Measurements from ENCODE around the gene CFLAR. TPM values are rescaled to one million over a fixed set of nuclear protein-coding genes. Genes with fewer than 3 reads are reported as not detected.
"Not testable (repeated sequence)": the region's sequence is repeated elsewhere in the genome, so short reads cannot be mapped to it uniquely, and the experiment has no call there.

Gene CFLAR
- total and polyA plus RNA-seq, 2 donors from 2014 or later: 47.2 to 263 TPM

DNA sequence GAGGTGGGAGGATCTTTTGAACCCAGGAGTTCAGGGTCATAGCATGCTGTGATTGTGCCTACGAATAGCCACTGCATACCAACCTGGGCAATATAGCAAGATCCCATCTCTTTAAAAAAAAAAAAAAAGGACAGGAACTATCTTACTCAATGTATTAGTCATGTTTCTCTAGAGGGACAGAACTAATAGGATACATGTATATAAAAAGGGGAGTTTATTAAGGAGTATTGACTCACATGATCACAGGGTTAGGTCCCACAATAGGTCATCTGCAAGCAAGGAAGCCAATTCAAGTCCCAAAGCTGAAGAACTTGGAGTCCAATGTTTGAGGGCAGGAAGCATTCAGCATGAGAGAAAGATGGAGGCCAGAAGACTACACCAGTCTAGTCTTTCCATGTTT lies 48.2 kb downstream of the CFLAR start:
- DNase-seq (no peak), FAIRE-seq (no peak)
- H3K9ac ChIP-seq (ENCODE audit: low read length in 3 of 3): no peak overlapping the region
- H3K4me3 ChIP-seq (ENCODE audit: low read length in 3 of 3): no peak overlapping the region
- H3K27me3 ChIP-seq (ENCODE audit: control insufficient read depth, insufficient read depth, low read length): no peaks in the 10 kb centered on the region
- TF ChIP-seq CTCF (IDR thresholded peaks at IDR 0.05; ENCODE audit: borderline replicate concordance, extremely low read depth, insufficient read depth): no peak
- H3K27ac ChIP-seq (ENCODE audit: low read depth in 2 of 2, low read length in 2 of 2): no peak overlapping the region
- no peaks in the 10 kb centered on the region for H3K9me3 ChIP-seq (ENCODE audit: control insufficient read depth in 2 of 3, insufficient read depth in 1 of 3, low read length in 3 of 3)
- intact Hi-C loops (cut with DNase I): no loop called here
- no peaks in the 10 kb centered on the region for H3K4me1 ChIP-seq (ENCODE audit: control insufficient read depth in 2 of 3, insufficient read depth in 2 of 3, low read depth in 1 of 3, low read length in 3 of 3)
- H3K36me3 ChIP-seq (ENCODE audit: control insufficient read depth in 2 of 3, insufficient read depth in 3 of 3, low read length in 3 of 3): peaks cover 8 to 52% (median 43%) of the 10 kb centered on the region in 3 donors

DNA sequence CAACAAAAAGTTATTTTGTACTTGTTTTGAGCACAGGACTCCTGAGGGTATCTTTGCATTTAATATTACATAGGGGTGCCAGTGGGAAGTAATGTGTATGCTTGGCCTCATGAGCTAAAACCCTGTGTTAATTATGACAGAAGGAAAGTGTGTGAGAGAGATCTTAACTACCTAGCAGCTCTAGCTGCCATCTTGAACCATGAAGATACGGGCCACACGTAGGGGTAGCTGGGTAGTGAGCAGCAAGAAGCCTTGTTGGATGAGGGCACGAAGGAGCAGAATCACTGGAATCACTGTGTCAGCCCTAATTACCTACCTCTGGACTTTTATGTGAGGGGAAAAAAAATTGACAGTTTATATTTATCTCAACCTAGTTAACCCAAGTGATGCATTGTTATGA lies 51.6 kb downstream of the CFLAR start:
- Histone ChIP-seq H3K27me3 (ENCODE audit: control insufficient read depth, insufficient read depth, low read length) (no peaks in the 10 kb centered on the region), H3K36me3 (ENCODE audit: control insufficient read depth in 2 of 3, insufficient read depth in 3 of 3, low read length in 3 of 3) (peaks cover 8 to 27% (median 26%) of the 10 kb centered on the region in 3 donors), H3K9me3 (ENCODE audit: control insufficient read depth in 2 of 3, insufficient read depth in 1 of 3, low read length in 3 of 3) (no peaks in the 10 kb centered on the region), H3K4me1 (ENCODE audit: control insufficient read depth in 2 of 3, insufficient read depth in 2 of 3, low read depth in 1 of 3, low read length in 3 of 3) (no peaks in the 10 kb centered on the region), H3K4me3 (ENCODE audit: low read length in 3 of 3) (no peak overlapping the region), H3K27ac (ENCODE audit: low read depth in 2 of 2, low read length in 2 of 2) (no peak overlapping the region), H3K9ac (ENCODE audit: low read length in 3 of 3) (no peak overlapping the region)
- DNase-seq (no peak), FAIRE-seq (no peak)
- no peak for TF ChIP-seq CTCF (IDR thresholded peaks at IDR 0.05; ENCODE audit: borderline replicate concordance, extremely low read depth, insufficient read depth)
- intact Hi-C loops (cut with DNase I): no loop called here

DNA sequence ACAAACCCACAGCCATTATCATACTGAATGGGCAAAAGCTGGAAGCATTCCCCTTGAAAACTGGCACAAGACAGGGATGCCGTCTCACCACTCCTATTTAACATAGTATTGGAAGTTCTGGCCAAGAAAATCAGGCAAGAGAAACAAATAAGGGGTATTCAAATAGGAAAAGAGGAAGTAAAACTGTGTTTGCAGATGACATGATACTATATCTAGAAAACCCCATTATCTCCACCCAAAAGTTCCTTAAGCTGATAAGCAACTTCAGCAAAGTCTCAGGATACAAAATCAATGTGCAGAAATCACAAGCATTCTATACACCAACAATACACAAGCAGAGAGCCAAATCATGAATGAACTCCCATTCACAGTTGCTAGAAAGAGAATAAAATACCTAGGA lies 52.5 kb downstream of the CFLAR start:
- intact Hi-C loops (cut with DNase I); H3K4me3 ChIP-seq (ENCODE audit: low read length in 3 of 3); DNase-seq; H3K4me1 ChIP-seq (ENCODE audit: control insufficient read depth in 2 of 3, insufficient read depth in 2 of 3, low read depth in 1 of 3, low read length in 3 of 3); H3K9ac ChIP-seq (ENCODE audit: low read length in 3 of 3); H3K27ac ChIP-seq (ENCODE audit: low read depth in 2 of 2, low read length in 2 of 2); H3K27me3 ChIP-seq (ENCODE audit: control insufficient read depth, insufficient read depth, low read length); H3K9me3 ChIP-seq (ENCODE audit: control insufficient read depth in 2 of 3, insufficient read depth in 1 of 3, low read length in 3 of 3); FAIRE-seq: not testable (repeated sequence)
- H3K36me3 ChIP-seq (ENCODE audit: control insufficient read depth in 2 of 3, insufficient read depth in 3 of 3, low read length in 3 of 3): peaks cover 8 to 18% (median 17%) of the 10 kb centered on the region in 3 donors

- FAIRE-seq: no peak
- intact Hi-C loops (cut with DNase I): loop anchor here (10.0 kb wide), 1 partner anchor 267 kb away; no protein-coding TSS in a partner anchor
These were observed 55.4 kb downstream of the CFLAR start for GRCh38 chr2:201171259-201171814.

More at GRCh38 chr2:201171259-201171814, 55.4 kb downstream of the CFLAR start:
- DNase-seq: no peak
- no peak overlapping the region for H3K4me3 ChIP-seq (ENCODE audit: low read length in 3 of 3)
- no peaks in the 10 kb centered on the region for H3K9me3 ChIP-seq (ENCODE audit: control insufficient read depth in 2 of 3, insufficient read depth in 1 of 3, low read length in 3 of 3)
- no peaks in the 10 kb centered on the region for H3K27me3 ChIP-seq (ENCODE audit: control insufficient read depth, insufficient read depth, low read length)
- no peak overlapping the region for H3K9ac ChIP-seq (ENCODE audit: low read length in 3 of 3)
- peaks cover 0 to 4% (median 2%) of the 10 kb centered on the region in 3 donors for H3K36me3 ChIP-seq (ENCODE audit: control insufficient read depth in 2 of 3, insufficient read depth in 3 of 3, low read length in 3 of 3)
- TF ChIP-seq CTCF (IDR thresholded peaks at IDR 0.05; ENCODE audit: borderline replicate concordance, extremely low read depth, insufficient read depth): no peak
- H3K27ac ChIP-seq (ENCODE audit: low read depth in 2 of 2, low read length in 2 of 2): no peak overlapping the region
- H3K4me1 ChIP-seq (ENCODE audit: control insufficient read depth in 2 of 3, insufficient read depth in 2 of 3, low read depth in 1 of 3, low read length in 3 of 3): peaks cover 0 to 2% (median 0%) of the 10 kb centered on the region in 3 donors
